HL-60 (cell line): ENCODE measurements around the gene ARHGEF7.

ENCODE experiments used
- CTCF ChIP-seq: IDR thresholded peaks from one replicate; pipeline ENCODE4 v1.5.1; 2011; ENCODE audit warnings: low read length, control low read depth, inconsistent platforms; ENCODE audit not compliant: insufficient read depth
- GABPA ChIP-seq: IDR thresholded peaks from 2 replicates; pipeline ENCODE4 v1.6.1; 2012; ENCODE audit warnings: low read depth
- POLR2AphosphoS5 ChIP-seq: IDR thresholded peaks from 2 replicates; pipeline ENCODE4 v1.6.1; 2012; ENCODE audit warnings: low read depth
- SPI1 ChIP-seq: IDR thresholded peaks from 2 replicates; pipeline ENCODE4 v1.6.1; 2012; ENCODE audit warnings: low read depth, mild to moderate bottlenecking, borderline replicate concordance

GRCh38 chr13:111183087-111183645 is 68.1 kb downstream of the ARHGEF7 start:
- TF ChIP-seq CTCF, result no peak
- TF ChIP-seq POLR2AphosphoS5, result no peak
- TF ChIP-seq GABPA, result no peak
- no peak for TF ChIP-seq SPI1
